Mammary epithelial cell (primary cell): ENCODE results near the gene FARP1.

Source experiments
- EZH2 ChIP-seq: IDR thresholded peaks from 2 replicates; pipeline ENCODE4 v1.6.1; 2012; ENCODE audit warnings: low read length, inconsistent platforms, borderline replicate concordance
- TF ChIP-seq, protein P1 (sequence below), 2 donors: IDR thresholded peaks in 1 of 2; conservative IDR thresholded peaks in 1 of 2; 2 replicates each; pipeline ENCODE4 v1.5.1; 2011 to 2012; ENCODE audit warnings: inconsistent platforms in 2 of 2, low read length in 2 of 2, mild to moderate bottlenecking in 2 of 2, control low read depth in 1 of 2, low read depth in 1 of 2; ENCODE audit not compliant: insufficient read depth in 1 of 2; ENCODE audit errors: extremely low read depth in 1 of 2

DNA sequence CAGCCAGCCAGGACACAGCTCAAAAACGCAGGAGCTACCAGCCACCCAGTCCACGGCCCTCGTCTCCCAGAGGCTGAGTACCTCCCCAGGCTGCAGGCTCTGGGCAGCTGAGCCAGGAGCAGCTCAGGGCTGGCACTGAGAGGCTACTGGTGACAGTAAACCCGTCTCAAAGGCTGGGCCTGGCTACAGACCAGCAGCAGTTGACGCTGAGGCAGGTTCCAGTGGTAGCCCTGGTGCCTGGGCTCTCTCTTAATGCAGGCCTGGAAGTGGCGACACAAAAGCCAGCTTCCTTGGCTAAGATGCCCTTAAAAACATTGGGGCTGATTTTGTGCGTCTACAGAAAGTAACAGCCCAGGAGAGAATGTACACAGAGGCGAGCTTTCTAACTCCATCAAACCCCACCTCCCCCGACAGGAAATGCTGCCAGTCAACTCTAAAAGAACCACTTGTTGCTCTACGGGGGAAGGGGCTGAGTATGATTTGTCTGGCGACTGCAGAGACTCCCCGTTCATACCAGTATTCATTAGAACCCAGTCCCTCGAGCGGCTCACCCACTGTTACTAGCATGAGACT is 307.7 kb downstream of the FARP1 start:
- TF ChIP-seq, protein P1, sequence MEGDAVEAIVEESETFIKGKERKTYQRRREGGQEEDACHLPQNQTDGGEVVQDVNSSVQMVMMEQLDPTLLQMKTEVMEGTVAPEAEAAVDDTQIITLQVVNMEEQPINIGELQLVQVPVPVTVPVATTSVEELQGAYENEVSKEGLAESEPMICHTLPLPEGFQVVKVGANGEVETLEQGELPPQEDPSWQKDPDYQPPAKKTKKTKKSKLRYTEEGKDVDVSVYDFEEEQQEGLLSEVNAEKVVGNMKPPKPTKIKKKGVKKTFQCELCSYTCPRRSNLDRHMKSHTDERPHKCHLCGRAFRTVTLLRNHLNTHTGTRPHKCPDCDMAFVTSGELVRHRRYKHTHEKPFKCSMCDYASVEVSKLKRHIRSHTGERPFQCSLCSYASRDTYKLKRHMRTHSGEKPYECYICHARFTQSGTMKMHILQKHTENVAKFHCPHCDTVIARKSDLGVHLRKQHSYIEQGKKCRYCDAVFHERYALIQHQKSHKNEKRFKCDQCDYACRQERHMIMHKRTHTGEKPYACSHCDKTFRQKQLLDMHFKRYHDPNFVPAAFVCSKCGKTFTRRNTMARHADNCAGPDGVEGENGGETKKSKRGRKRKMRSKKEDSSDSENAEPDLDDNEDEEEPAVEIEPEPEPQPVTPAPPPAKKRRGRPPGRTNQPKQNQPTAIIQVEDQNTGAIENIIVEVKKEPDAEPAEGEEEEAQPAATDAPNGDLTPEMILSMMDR (conservative IDR thresholded peaks at IDR 0.05 in 1 of 2, IDR thresholded peaks at IDR 0.05 in 1 of 2; ENCODE audit: extremely low read depth in 1 of 2, insufficient read depth in 1 of 2, low read depth in 1 of 2, low read length in 2 of 2): no peak
- TF ChIP-seq EZH2: no peak
